ENCODE measurements around the gene ALKBH5.

Gene ALKBH5

GRCh38 chr17:18230288-18231141 lies 46.9 kb downstream of the ALKBH5 start:
- Histone ChIP-seq H4K20me1 (ENCODE audit: insufficient read depth, low read length) (no peaks in the 10 kb centered on the region), H3K27ac (ENCODE audit: low read depth, low read length, poor library complexity, severe bottlenecking) (no peak overlapping the region), H3K9me2 (ENCODE audit: low read depth, low read length) (no peaks in the 10 kb centered on the region), H3K9me3 (ENCODE audit: low read length) (no peaks in the 10 kb centered on the region), H3K9ac (ENCODE audit: low read length) (no peak overlapping the region), H3K4me1 (ENCODE audit: insufficient read depth, low read length, severe bottlenecking) (peaks cover 12% of the 10 kb centered on the region), H3F3A (ENCODE audit: insufficient read depth, low read length) (no peaks in the 10 kb centered on the region), H3K79me2 (ENCODE audit: insufficient read depth, low read length) (no peaks in the 10 kb centered on the region), H3K36me3 (ENCODE audit: insufficient read depth, low read length) (no peaks in the 10 kb centered on the region), H3K4me3 (ENCODE audit: low read depth, low read length, poor library complexity, severe bottlenecking) (no peak overlapping the region), H3K4me2 (ENCODE audit: low read length) (no peak overlapping the region), H3K27me3 (ENCODE audit: insufficient read depth, low read length) (no peaks in the 10 kb centered on the region), H2AFZ (ENCODE audit: low read length) (no peak overlapping the region)
- TF ChIP-seq EZH2 (IDR thresholded peaks at IDR 0.05; ENCODE audit: borderline replicate concordance, low read length) (no peak), CTCF (IDR thresholded peaks at IDR 0.05; ENCODE audit: low read length) (no peak)

- no peaks in the 10 kb centered on the region for H3K9me2 ChIP-seq (ENCODE audit: low read depth, low read length)
- H3K9ac ChIP-seq (ENCODE audit: low read length) = no peak overlapping the region
- no peaks in the 10 kb centered on the region for H3K79me2 ChIP-seq (ENCODE audit: insufficient read depth, low read length)
- H3K27me3 ChIP-seq (ENCODE audit: insufficient read depth, low read length) = no peaks in the 10 kb centered on the region
- no peak for TF ChIP-seq EZH2 (IDR thresholded peaks at IDR 0.05; ENCODE audit: borderline replicate concordance, low read length)
- no peak overlapping the region for H3K27ac ChIP-seq (ENCODE audit: low read depth, low read length, poor library complexity, severe bottlenecking)
- no peaks in the 10 kb centered on the region for H3K36me3 ChIP-seq (ENCODE audit: insufficient read depth, low read length)
- no peak overlapping the region for H3K4me2 ChIP-seq (ENCODE audit: low read length)
- H3K9me3 ChIP-seq (ENCODE audit: low read length) = no peaks in the 10 kb centered on the region
- peaks cover 8% of the 10 kb centered on the region for H3K4me1 ChIP-seq (ENCODE audit: insufficient read depth, low read length, severe bottlenecking)
- no peak overlapping the region for H2AFZ ChIP-seq (ENCODE audit: low read length)
- H3K4me3 ChIP-seq (ENCODE audit: low read depth, low read length, poor library complexity, severe bottlenecking) = no peak overlapping the region
- H4K20me1 ChIP-seq (ENCODE audit: insufficient read depth, low read length) = no peaks in the 10 kb centered on the region
- H3F3A ChIP-seq (ENCODE audit: insufficient read depth, low read length) = no peaks in the 10 kb centered on the region
Measured at GRCh38 chr17:18231164-18231563, 47.5 kb downstream of the ALKBH5 start.

GRCh38 chr17:18233803-18234518 lies 50.3 kb downstream of the ALKBH5 start:
- Histone ChIP-seq H3K4me2 (ENCODE audit: low read length) (no peak overlapping the region), H3K9me2 (ENCODE audit: low read depth, low read length) (no peaks in the 10 kb centered on the region), H2AFZ (ENCODE audit: low read length) (no peak overlapping the region), H3K27me3 (ENCODE audit: insufficient read depth, low read length) (no peaks in the 10 kb centered on the region), H3K36me3 (ENCODE audit: insufficient read depth, low read length) (no peaks in the 10 kb centered on the region; the same call in 1 of the 2 replicates), H3K4me1 (ENCODE audit: insufficient read depth, low read length, severe bottlenecking) (no peaks in the 10 kb centered on the region), H3K27ac (ENCODE audit: low read depth, low read length, poor library complexity, severe bottlenecking) (no peak overlapping the region), H3K79me2 (ENCODE audit: insufficient read depth, low read length) (no peaks in the 10 kb centered on the region), H3F3A (ENCODE audit: insufficient read depth, low read length) (no peaks in the 10 kb centered on the region), H3K9me3 (ENCODE audit: low read length) (no peaks in the 10 kb centered on the region), H3K4me3 (ENCODE audit: low read depth, low read length, poor library complexity, severe bottlenecking) (no peak overlapping the region), H3K9ac (ENCODE audit: low read length) (no peak overlapping the region), H4K20me1 (ENCODE audit: insufficient read depth, low read length) (no peaks in the 10 kb centered on the region)
- TF ChIP-seq EZH2 (IDR thresholded peaks at IDR 0.05; ENCODE audit: borderline replicate concordance, low read length) (no peak), CTCF (IDR thresholded peaks at IDR 0.05; ENCODE audit: low read length) (no peak)

All from OCI-LY1 (cell line).